VCaP (cell line): Measurements from ENCODE around the gene MYL6.

Experiments used
- H3K27ac ChIP-seq: fragments of 450-650 bp; 2 replicates; pipeline ENCODE4 v1.5.1; 2017
- CTCF ChIP-seq: fragments of 450-650 bp; conservative IDR thresholded peaks from 2 replicates; pipeline ENCODE4 v1.5.1; 2017; ENCODE audit warnings: mild to moderate bottlenecking, moderate library complexity

MYL6 gene

GRCh38 chr12:56178347-56178746 lies 20.2 kb downstream of the MYL6 start:
- H3K27ac ChIP-seq, result no peak overlapping the region
- TF ChIP-seq CTCF, result no peak

- TF ChIP-seq CTCF, result no peak
- H3K27ac ChIP-seq, result peak overlapping the region; percentile 82; the same call in 1 of the 2 replicates
Observed at GRCh38 chr12:56186957-56187356, 28.8 kb downstream of the MYL6 start.

- no peak for TF ChIP-seq CTCF
- peak overlapping the region; percentile 82 for H3K27ac ChIP-seq
Observed at GRCh38 chr12:56188131-56188777, 30.1 kb downstream of the MYL6 start.

GRCh38 chr12:56188778-56189098 lies 30.6 kb downstream of the MYL6 start:
- peak overlapping the region; percentile 82 for H3K27ac ChIP-seq
- no peak for TF ChIP-seq CTCF

GRCh38 chr12:56189099-56189917 lies 31.1 kb downstream of the MYL6 start, which contains the start of gene SMARCC2:
SMARCC2 (minus strand) TSS chr12:56189483; CDS start chr12:56189461, 22 bp downstream.
- peak within 1 kb of the TSS; percentile 82 for H3K27ac ChIP-seq
- peak; percentile 99 for TF ChIP-seq CTCF

GRCh38 chr12:56189918-56190694 lies 31.9 kb downstream of the MYL6 start:
- H3K27ac ChIP-seq, result peak overlapping the region; percentile 82; the same call in 1 of the 2 replicates
- no peak for TF ChIP-seq CTCF

GRCh38 chr12:56190695-56191155 lies 32.6 kb downstream of the MYL6 start:
- H3K27ac ChIP-seq, result no peak overlapping the region
- TF ChIP-seq CTCF, result no peak
